ENCODE data around the gene ODR4.

GRCh38 chr1:186465946-186466345 lies 90.3 kb downstream of the ODR4 start:
- TF ChIP-seq, protein P1, sequence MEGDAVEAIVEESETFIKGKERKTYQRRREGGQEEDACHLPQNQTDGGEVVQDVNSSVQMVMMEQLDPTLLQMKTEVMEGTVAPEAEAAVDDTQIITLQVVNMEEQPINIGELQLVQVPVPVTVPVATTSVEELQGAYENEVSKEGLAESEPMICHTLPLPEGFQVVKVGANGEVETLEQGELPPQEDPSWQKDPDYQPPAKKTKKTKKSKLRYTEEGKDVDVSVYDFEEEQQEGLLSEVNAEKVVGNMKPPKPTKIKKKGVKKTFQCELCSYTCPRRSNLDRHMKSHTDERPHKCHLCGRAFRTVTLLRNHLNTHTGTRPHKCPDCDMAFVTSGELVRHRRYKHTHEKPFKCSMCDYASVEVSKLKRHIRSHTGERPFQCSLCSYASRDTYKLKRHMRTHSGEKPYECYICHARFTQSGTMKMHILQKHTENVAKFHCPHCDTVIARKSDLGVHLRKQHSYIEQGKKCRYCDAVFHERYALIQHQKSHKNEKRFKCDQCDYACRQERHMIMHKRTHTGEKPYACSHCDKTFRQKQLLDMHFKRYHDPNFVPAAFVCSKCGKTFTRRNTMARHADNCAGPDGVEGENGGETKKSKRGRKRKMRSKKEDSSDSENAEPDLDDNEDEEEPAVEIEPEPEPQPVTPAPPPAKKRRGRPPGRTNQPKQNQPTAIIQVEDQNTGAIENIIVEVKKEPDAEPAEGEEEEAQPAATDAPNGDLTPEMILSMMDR (conservative IDR thresholded peaks at IDR 0.05; ENCODE audit: low read length) = no peak
- no peak for TF ChIP-seq EZH2phosphoT487 (IDR thresholded peaks at IDR 0.05; ENCODE audit: borderline replicate concordance, low read depth, low read length)
